ENCODE measurements around the gene CERCAM.

The CERCAM gene

DNA sequence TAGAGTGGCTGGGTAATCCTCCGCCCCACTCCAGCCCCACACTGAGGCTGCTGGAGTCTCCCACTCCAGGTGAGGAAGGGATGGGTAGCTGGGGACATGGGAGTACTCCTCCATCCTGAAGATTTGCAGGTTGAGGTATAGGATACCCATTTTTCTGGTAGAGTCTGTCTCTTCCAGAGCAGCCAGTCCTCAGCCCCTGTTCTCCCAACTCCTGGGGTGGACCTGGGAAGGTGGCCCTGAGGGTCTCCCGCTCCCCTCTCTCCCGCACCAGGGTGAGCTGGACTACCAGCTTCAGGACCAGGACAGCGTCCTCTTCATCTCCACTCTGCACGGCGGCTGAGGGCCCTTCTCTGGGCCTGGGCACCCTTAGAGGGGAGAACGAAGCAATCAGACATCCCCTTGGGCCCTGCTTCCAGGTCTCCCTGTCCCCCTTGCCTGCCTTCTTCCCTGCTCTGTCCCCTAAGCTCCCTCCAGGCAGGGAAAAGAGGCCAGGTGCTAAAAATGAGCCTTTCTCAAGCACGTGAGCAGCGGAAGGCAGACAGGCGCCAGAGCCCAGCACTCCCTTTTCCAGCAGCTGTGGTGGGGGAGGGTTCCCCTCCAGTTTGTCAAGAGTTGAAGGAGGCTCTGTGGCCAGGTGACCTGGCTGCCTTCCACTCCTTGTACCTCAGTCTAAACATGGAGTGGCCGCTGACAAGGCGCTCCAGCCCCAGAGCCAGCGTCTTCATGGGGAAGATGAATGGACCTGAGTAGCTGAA, 31.1 kb upstream of the CERCAM start:
- no peaks in the 10 kb centered on the region for H3K27me3 Mint-ChIP-seq
- no peaks in the 10 kb centered on the region for H3K9me3 Mint-ChIP-seq
- no peak overlapping the region for H3K27ac Mint-ChIP-seq
- H3K36me3 Mint-ChIP-seq (ENCODE audit: low read depth), result peaks cover 25% of the 10 kb centered on the region
- H3K4me3 Mint-ChIP-seq, result no peak overlapping the region
- no peaks in the 10 kb centered on the region for H3K4me1 Mint-ChIP-seq (ENCODE audit: low read depth)

DNA sequence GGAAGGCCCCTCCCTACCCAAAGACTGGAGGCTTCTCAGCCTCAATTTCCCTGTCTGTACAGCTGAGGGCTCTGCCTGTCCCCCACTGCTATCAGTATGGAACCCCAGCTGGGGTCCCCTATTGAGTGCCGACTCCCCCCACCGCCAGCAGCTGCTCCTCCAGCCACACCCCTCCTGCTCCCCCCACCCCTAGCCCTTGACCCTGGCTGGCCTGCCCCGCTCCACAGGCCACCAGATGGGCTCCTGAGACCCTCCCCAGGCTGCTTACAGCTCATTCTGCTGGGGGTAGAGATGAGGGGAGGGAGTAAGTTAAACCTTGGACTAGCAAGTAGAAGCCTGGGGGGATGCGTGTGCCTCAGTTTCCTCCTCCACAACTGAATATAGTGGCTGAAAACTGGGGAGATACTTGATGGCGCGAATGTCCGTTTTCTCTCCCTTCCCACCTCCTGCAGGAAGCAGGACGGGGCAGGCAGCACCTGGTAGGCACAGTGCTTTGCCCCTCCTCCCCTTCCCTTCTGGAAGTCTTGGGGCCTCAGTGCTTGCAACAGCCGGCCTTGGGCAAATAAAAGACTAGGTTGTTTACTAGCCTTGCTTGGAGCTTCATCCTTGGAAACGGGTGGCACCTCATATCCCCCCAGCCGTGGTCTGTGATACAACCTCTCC, 30.4 kb upstream of the CERCAM start:
- no peak overlapping the region for H3K27ac Mint-ChIP-seq
- no peaks in the 10 kb centered on the region for H3K27me3 Mint-ChIP-seq
- peaks cover 18% of the 10 kb centered on the region for H3K36me3 Mint-ChIP-seq (ENCODE audit: low read depth)
- no peak overlapping the region for H3K4me3 Mint-ChIP-seq
- no peaks in the 10 kb centered on the region for H3K9me3 Mint-ChIP-seq
- no peaks in the 10 kb centered on the region for H3K4me1 Mint-ChIP-seq (ENCODE audit: low read depth)

- Mint-ChIP-seq H3K36me3 (ENCODE audit: low read depth) (peaks cover 17% of the 10 kb centered on the region), H3K27ac (no peak overlapping the region), H3K9me3 (no peaks in the 10 kb centered on the region)
Observed at GRCh38 chr9:128390813-128391711, 29.6 kb upstream of the CERCAM start.

DNA sequence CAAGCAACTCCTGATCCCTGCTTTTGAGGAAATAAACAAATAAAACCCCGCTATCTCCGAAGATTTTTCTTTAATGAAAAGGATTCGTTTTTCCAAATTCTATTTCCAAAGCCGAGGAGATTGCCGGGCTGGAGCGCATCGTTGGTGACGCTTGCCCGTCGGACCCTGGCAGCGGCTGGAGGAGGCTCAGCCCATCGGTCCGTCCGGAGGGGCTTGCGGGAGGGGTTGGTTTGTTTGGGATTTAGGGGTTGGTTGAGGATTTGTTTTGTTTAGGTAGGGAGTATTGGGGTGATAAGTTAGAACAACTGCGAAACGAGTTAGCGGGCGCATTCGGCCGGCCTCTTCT, 28.7 kb upstream of the CERCAM start:
- no peaks in the 10 kb centered on the region for H3K4me1 Mint-ChIP-seq (ENCODE audit: low read depth)
- peaks cover 3% of the 10 kb centered on the region for H3K27me3 Mint-ChIP-seq
- peaks cover 17% of the 10 kb centered on the region for H3K36me3 Mint-ChIP-seq (ENCODE audit: low read depth)
- no peak overlapping the region for H3K27ac Mint-ChIP-seq
- H3K4me3 Mint-ChIP-seq, result no peak overlapping the region
- H3K9me3 Mint-ChIP-seq, result no peaks in the 10 kb centered on the region

More at GRCh38 chr9:128390813-128391711, 29.6 kb upstream of the CERCAM start:
- Mint-ChIP-seq H3K4me1 (ENCODE audit: low read depth) (no peaks in the 10 kb centered on the region), H3K27me3 (no peaks in the 10 kb centered on the region), H3K4me3 (no peak overlapping the region)

DNA sequence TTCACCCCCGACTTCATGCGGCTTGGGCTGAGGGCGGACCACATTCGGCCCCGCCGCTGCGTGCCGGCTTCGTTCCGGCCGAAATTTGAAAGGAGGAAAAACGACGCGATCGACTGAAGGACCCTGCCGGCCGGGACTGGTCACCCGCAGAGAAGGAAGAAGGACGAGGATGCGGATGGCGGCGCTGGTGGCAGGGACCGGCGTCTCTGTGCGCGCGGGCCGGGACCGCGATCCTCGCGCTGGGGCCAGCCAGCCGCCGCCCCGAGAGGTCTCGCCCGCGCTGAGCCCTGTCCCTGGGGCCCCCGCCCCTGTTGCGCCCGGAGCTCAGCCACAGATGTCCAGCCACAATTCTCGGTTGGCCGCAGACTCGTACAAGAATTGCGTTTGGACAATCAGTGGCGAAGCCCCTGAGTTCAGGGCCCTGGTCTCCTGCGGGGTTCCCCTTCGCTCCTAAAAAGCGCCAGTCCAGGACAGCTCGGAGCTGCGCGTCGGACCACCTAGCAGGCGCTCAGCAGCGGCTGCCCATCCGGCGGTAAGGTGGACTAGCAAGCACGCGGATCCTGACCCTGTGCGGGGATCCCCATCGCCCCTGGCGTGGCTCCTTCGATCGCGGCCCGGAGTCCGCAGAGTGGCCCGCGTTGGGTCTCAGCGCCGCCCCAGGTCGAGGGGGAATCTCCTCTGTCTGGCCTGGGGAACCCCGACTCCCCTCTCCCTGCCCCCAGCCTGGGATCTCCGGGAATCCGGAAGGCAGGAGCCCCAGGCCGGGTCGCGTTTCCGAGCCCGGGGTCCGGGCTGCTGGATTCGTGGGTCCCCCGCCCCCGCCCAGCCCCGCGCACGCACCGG, 28.1 kb upstream of the CERCAM start:
- no peaks in the 10 kb centered on the region for H3K9me3 Mint-ChIP-seq
- H3K36me3 Mint-ChIP-seq (ENCODE audit: low read depth), result peaks cover 16% of the 10 kb centered on the region
- H3K27me3 Mint-ChIP-seq, result peaks cover 7% of the 10 kb centered on the region
- no peak overlapping the region for H3K4me3 Mint-ChIP-seq
- no peaks in the 10 kb centered on the region for H3K4me1 Mint-ChIP-seq (ENCODE audit: low read depth)
- H3K27ac Mint-ChIP-seq, result no peak overlapping the region

- Mint-ChIP-seq H3K27me3 (peaks cover 12% of the 10 kb centered on the region), H3K27ac (no peak overlapping the region), H3K36me3 (ENCODE audit: low read depth) (peaks cover 9% of the 10 kb centered on the region), H3K9me3 (no peaks in the 10 kb centered on the region), H3K4me3 (no peak overlapping the region), H3K4me1 (ENCODE audit: low read depth) (no peaks in the 10 kb centered on the region)
Observed at GRCh38 chr9:128393145-128393775, 27.4 kb upstream of the CERCAM start.

DNA sequence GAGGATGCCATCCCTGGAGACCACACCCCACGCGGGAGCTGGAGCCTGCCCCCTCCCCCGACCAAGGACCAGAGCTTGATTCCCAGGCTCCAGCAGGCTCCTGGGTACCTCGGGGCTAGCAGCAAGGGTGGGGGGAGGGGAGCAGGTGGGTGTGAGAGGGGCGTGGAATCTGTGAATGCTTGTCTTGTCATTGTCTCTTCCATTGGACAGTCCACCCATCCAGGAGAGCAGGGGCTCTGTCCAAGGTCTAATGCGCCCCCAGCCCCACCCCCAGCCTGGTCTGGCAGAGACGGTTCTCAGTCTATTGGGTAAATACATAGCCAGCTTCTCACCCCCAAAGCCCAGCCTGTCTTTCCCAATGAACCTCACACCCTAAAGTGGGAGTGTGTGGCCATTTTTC, 26.7 kb upstream of the CERCAM start:
- Mint-ChIP-seq H3K4me1 (ENCODE audit: low read depth) (no peaks in the 10 kb centered on the region), H3K27me3 (peaks cover 12% of the 10 kb centered on the region), H3K27ac (no peak overlapping the region), H3K4me3 (no peak overlapping the region), H3K36me3 (ENCODE audit: low read depth) (peaks cover 9% of the 10 kb centered on the region), H3K9me3 (no peaks in the 10 kb centered on the region)

- Mint-ChIP-seq H3K27ac (no peak overlapping the region), H3K4me1 (ENCODE audit: low read depth) (no peaks in the 10 kb centered on the region), H3K27me3 (peaks cover 15% of the 10 kb centered on the region), H3K9me3 (no peaks in the 10 kb centered on the region), H3K4me3 (no peak overlapping the region), H3K36me3 (ENCODE audit: low read depth) (peaks cover 9% of the 10 kb centered on the region)
Observed at GRCh38 chr9:128394379-128395168, 26.1 kb upstream of the CERCAM start.

DNA sequence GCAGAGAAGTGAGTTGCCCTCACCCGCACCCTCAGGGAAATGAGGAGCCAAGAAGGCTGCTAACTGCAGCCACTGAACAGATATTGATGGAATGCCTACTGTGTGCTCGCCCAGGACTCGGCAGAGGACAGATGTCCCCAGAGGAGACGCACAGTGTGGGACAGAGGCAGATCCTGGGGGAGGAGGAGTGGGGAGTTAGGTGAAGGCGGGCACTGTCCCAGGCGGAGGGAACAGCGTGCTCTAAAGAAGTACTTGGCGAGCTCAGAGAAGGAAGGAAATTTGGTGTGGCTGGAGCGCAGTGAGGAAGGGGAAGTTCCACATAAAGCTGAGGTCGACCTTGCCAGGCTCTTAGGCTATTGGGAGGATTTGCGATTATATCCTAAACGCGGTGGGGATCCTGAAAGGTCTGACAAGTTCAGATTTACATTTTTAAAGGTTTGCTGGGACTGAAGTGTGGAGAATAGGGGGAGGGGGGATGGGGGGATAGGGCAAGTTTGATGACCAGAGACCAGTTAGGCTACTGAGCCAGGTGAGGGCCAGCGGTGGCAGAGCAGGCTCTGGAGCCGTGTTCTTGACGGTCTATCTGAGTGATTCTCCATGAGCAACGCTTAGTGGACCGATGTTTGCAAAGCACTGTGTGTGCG, 23.6 kb upstream of the CERCAM start:
- Mint-ChIP-seq H3K27me3 (peaks cover 16% of the 10 kb centered on the region), H3K9me3 (no peaks in the 10 kb centered on the region), H3K36me3 (ENCODE audit: low read depth) (peaks cover 2% of the 10 kb centered on the region), H3K27ac (no peak overlapping the region), H3K4me3 (no peak overlapping the region), H3K4me1 (ENCODE audit: low read depth) (no peaks in the 10 kb centered on the region)

- no peaks in the 10 kb centered on the region for H3K9me3 Mint-ChIP-seq
- H3K4me1 Mint-ChIP-seq (ENCODE audit: low read depth), result no peaks in the 10 kb centered on the region
- no peak overlapping the region for H3K27ac Mint-ChIP-seq
- H3K4me3 Mint-ChIP-seq, result no peak overlapping the region
- H3K36me3 Mint-ChIP-seq (ENCODE audit: low read depth), result no peaks in the 10 kb centered on the region
- peaks cover 16% of the 10 kb centered on the region for H3K27me3 Mint-ChIP-seq
Observed at GRCh38 chr9:128397831-128398230, 22.8 kb upstream of the CERCAM start.

DNA sequence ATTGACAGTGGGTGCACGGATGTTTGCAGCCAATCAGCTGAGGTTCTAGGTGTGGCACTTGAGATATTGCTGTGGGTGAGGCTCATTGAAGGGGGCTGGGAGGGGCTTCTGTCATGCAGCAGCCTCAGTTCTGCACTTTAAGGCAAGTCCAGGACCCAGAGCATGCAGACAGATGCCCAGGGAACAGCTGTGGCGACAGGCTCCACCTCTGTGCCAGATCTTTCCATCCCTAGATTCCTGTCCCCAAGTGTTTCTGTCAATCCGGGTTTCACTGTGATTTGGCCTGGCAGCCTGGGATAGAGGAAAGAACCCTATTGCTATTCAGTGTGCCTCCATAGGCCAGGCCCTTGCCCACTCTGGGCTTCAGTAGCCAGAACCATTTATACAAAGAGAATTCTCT, 20.8 kb upstream of the CERCAM start:
- H3K4me3 Mint-ChIP-seq, result no peak overlapping the region
- no peaks in the 10 kb centered on the region for H3K36me3 Mint-ChIP-seq (ENCODE audit: low read depth)
- H3K27ac Mint-ChIP-seq, result no peak overlapping the region
- H3K4me1 Mint-ChIP-seq (ENCODE audit: low read depth), result no peaks in the 10 kb centered on the region
- H3K9me3 Mint-ChIP-seq, result no peaks in the 10 kb centered on the region
- H3K27me3 Mint-ChIP-seq, result peaks cover 16% of the 10 kb centered on the region

DNA sequence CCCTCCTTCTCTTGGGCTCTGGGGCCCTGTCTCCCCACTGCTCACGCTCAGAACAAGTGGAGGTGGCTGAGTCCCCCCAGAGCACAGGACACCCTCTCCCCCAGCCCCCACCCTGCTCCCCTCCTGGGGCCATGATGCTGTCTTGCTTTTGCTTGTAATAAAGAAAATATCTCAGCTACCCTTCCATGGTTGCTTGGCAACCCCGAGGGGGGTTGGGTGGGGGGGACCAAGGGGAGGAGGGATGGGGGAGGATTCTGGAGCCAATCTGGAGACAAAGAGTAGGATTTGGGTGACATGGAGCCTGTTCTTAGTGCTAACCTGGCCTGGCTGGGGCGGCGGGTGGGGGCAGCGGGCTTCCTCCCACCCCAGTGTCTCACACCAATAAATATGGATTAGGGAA, 16.1 kb upstream of the CERCAM start:
- Mint-ChIP-seq H3K27me3 (peaks cover 16% of the 10 kb centered on the region), H3K36me3 (ENCODE audit: low read depth) (no peaks in the 10 kb centered on the region), H3K4me1 (ENCODE audit: low read depth) (no peaks in the 10 kb centered on the region), H3K9me3 (no peaks in the 10 kb centered on the region), H3K27ac (no peak overlapping the region), H3K4me3 (no peak overlapping the region)

GRCh38 chr9:128405077-128405779, 15.4 kb upstream of the CERCAM start:
- Mint-ChIP-seq H3K27me3 (peaks cover 19% of the 10 kb centered on the region), H3K36me3 (ENCODE audit: low read depth) (no peaks in the 10 kb centered on the region), H3K4me1 (ENCODE audit: low read depth) (no peaks in the 10 kb centered on the region), H3K9me3 (no peaks in the 10 kb centered on the region), H3K27ac (no peak overlapping the region), H3K4me3 (no peak overlapping the region)

All from stimulated activated naive CD8-positive, alpha-beta T cell treated with anti-CD3 and anti-CD28 coated beads, Interleukin-15, Interleukin-2, amounts not matched to agents 100 ng/mL and 50 ng/mL, for 24 hours (primary cell).